HepG2 (cell line): ENCODE results near the gene ZFP36. TPM values are rescaled to one million over a fixed set of nuclear protein-coding genes. Genes with fewer than 3 reads are reported as not detected.

Experiments
- EEA1 ChIP-seq: sonication (generic); formaldehyde crosslinking; IDR thresholded peaks from 2 replicates; pipeline ENCODE4 v1.5.1; 2020; ENCODE audit warnings: mild to moderate bottlenecking, missing genetic modification reagents, borderline replicate concordance
- GLI4 ChIP-seq: sonication (generic); formaldehyde crosslinking; IDR thresholded peaks from 2 replicates; pipeline ENCODE4 v1.5.1; 2020; ENCODE audit warnings: missing genetic modification reagents, mild to moderate bottlenecking, moderate library complexity, borderline replicate concordance
- HNRNPH1 ChIP-seq: fragments of 200-400 bp; formaldehyde crosslinking; optimal IDR thresholded peaks from 2 replicates; pipeline ENCODE3; 2017; ENCODE audit warnings: mild to moderate bottlenecking, low read depth, low read length
- KLF9 ChIP-seq: IDR thresholded peaks from 2 replicates; pipeline ENCODE4 v1.6.1; 2016; ENCODE audit warnings: low read depth
- NAIF1 ChIP-seq: sonication (generic); formaldehyde crosslinking; IDR thresholded peaks from 2 replicates; pipeline ENCODE4 v1.5.0; 2020; ENCODE audit warnings: mild to moderate bottlenecking, missing genetic modification reagents, borderline replicate concordance
- NFE2L2 ChIP-seq: fragments of 150-350 bp; IDR thresholded peaks from 2 replicates; pipeline ENCODE4 v1.6.1; 2014; ENCODE audit warnings: low read length
- NR2C2 ChIP-seq: sonication (generic); formaldehyde crosslinking; IDR thresholded peaks from 2 replicates; pipeline ENCODE4 v1.4.0; 2020; ENCODE audit warnings: missing genetic modification reagents, mild to moderate bottlenecking, moderate library complexity, borderline replicate concordance
- PHF5A ChIP-seq: IDR thresholded peaks from one replicate; pipeline ENCODE4 v1.6.1; 2018; ENCODE audit warnings: low read depth, missing genetic modification reagents; ENCODE audit not compliant: unreplicated experiment
- RFXAP ChIP-seq: sonication (generic); formaldehyde crosslinking; IDR thresholded peaks from 2 replicates; pipeline ENCODE4 v1.4.0; 2020; ENCODE audit warnings: missing genetic modification reagents, borderline replicate concordance
- SPEN ChIP-seq: sonication (generic); formaldehyde crosslinking; IDR thresholded peaks from 2 replicates; pipeline ENCODE4 v1.5.1; 2020; ENCODE audit warnings: low read depth, mild to moderate bottlenecking, missing genetic modification reagents
- ZFP90 ChIP-seq: sonication (generic); formaldehyde crosslinking; IDR thresholded peaks from 2 replicates; pipeline ENCODE4 v1.8.0; 2022; ENCODE audit warnings: missing genetic modification reagents, mild to moderate bottlenecking, inconsistent platforms, borderline replicate concordance
- ZNF101 ChIP-seq: sonication (generic); formaldehyde crosslinking; IDR thresholded peaks from 2 replicates; pipeline ENCODE4 v1.4.0; 2020; ENCODE audit warnings: mild to moderate bottlenecking, low read depth, missing genetic modification reagents, borderline replicate concordance
- ZNF33A ChIP-seq: sonication (generic); formaldehyde crosslinking; IDR thresholded peaks from 2 replicates; pipeline ENCODE4 v1.5.1; 2020; ENCODE audit warnings: missing genetic modification reagents, mild to moderate bottlenecking, moderate library complexity, borderline replicate concordance
- ZNF367 ChIP-seq: sonication (generic); formaldehyde crosslinking; IDR thresholded peaks from 2 replicates; pipeline ENCODE4 v1.4.0; 2020; ENCODE audit warnings: missing genetic modification reagents, borderline replicate concordance
- ZNF660 ChIP-seq: sonication (generic); formaldehyde crosslinking; IDR thresholded peaks from 2 replicates; pipeline ENCODE4 v1.5.1; 2020; ENCODE audit warnings: mild to moderate bottlenecking, low read depth, missing genetic modification reagents, borderline replicate concordance
- ZNF768 ChIP-seq: sonication (generic); formaldehyde crosslinking; IDR thresholded peaks from 2 replicates; pipeline ENCODE4 v1.4.0; 2020; ENCODE audit warnings: missing genetic modification reagents
- ZSCAN9 ChIP-seq: IDR thresholded peaks from 2 replicates; pipeline ENCODE4 v1.6.1; 2016; ENCODE audit warnings: borderline replicate concordance
- polyA plus RNA-seq, 8 experiments: library from polyadenylated mRNA; depleted of rRNA in 3 of 8; stranded (reverse) in 7 of 8; unstranded in 1 of 8; fragments of >200 nt; fragmentation: Illumina TruSeq in 4 of 8; extraction: Trizol in 4 of 8; gene quantifications; 2 replicates each; pipeline versions ENCODE4 v1.2.1 to v1.2.3, GENCODE V29; 2011 to 2016; ENCODE audit warnings: low read depth in 4 of 8, missing spikeins in 1 of 8, mixed read lengths in 1 of 8; ENCODE audit not compliant: insufficient read depth in 1 of 8
- total RNA-seq, 5 experiments: library from RNA; depleted of rRNA; stranded (reverse); fragments of >200 nt; fragmentation: Illumina TruSeq; extraction: Trizol; gene quantifications; 2 replicates each; pipeline ENCODE4 v1.2.3, GENCODE V29; 2016; ENCODE audit warnings: low read depth in 1 of 5
- TF ChIP-seq, protein P1 (sequence below): sonication (generic); formaldehyde crosslinking; IDR thresholded peaks from 2 replicates; pipeline ENCODE4 v1.4.0; 2020; ENCODE audit warnings: missing genetic modification reagents; ENCODE audit errors: not compliant biosample characterization
- TF ChIP-seq, protein P2 (sequence below): IDR thresholded peaks from 2 replicates; pipeline ENCODE4 v1.6.1; 2016; ENCODE audit warnings: control low read depth
- TF ChIP-seq, protein P3 (sequence below): sonication (generic); formaldehyde crosslinking; IDR thresholded peaks from 2 replicates; pipeline ENCODE4 v1.8.0; 2022; ENCODE audit warnings: missing genetic modification reagents, mild to moderate bottlenecking, inconsistent platforms, borderline replicate concordance
- TF ChIP-seq, protein P4 (sequence below): sonication (generic); formaldehyde crosslinking; IDR thresholded peaks from 2 replicates; pipeline ENCODE4 v1.8.1; 2023; ENCODE audit warnings: missing genetic modification reagents, inconsistent platforms, borderline replicate concordance
- TF ChIP-seq, protein P5 (sequence below): IDR thresholded peaks from 2 replicates; pipeline ENCODE4 v1.6.1; 2016

ZFP36 gene
- total and polyA plus RNA-seq, 2 of the 13 experiments (the other 11 are each of a cell fraction or from before 2014, with no cell fraction given): 1.4 to 1.7 TPM

DNA sequence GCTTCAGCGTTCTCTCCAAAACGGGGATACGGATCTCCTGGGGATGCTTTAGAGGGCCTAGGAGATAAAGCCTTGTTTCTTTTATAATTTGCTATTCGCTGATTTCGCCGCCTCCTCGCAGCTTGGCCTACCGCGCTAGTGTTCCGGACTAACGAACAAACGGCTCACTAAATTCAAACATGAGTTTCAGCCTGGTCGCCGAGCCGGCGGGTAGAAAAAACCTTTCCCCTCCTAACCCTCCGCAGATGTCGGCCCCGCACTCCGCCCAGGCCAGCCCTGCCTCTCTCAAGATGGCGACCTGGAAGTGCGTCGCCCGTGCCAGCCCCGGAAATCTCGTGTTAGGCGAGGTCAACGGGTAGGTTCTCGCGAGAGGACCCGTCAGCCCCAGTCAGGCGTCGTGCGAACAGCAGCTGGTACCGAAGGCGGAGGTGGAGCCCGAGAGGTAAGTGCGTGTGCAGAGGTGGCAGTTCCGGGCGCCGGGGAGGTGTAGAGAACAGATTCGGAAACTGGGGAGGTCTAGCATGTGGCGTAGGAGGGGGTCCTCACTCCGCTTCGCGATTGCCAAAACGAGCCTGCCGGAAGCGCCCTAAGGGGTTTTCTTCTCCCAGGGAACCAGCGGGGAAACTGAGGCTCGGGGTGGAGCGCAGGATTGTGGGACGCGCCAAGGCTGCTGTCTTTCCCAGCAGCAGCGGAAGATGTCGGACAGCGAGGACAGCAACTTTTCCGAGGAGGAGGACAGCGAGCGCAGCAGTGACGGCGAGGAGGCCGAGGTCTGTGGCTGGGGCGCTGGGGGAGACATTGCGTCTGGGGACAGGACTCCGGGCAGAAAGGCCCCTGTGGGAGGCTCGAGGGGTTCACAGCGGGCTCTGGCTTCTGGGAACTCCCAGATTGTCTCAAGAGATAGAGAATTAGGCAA lies 38.8 kb downstream of the ZFP36 start, which contains the start of gene SUPT5H (continued):
- TF ChIP-seq, protein P1, sequence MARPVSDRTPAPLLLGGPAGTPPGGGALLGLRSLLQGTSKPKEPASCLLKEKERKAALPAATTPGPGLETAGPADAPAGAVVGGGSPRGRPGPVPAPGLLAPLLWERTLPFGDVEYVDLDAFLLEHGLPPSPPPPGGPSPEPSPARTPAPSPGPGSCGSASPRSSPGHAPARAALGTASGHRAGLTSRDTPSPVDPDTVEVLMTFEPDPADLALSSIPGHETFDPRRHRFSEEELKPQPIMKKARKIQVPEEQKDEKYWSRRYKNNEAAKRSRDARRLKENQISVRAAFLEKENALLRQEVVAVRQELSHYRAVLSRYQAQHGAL (CRISPR knock-in tag): no peak
- peak; percentile 40; the same call in 1 of the 2 replicates for TF ChIP-seq KLF9
- TF ChIP-seq, protein P2, sequence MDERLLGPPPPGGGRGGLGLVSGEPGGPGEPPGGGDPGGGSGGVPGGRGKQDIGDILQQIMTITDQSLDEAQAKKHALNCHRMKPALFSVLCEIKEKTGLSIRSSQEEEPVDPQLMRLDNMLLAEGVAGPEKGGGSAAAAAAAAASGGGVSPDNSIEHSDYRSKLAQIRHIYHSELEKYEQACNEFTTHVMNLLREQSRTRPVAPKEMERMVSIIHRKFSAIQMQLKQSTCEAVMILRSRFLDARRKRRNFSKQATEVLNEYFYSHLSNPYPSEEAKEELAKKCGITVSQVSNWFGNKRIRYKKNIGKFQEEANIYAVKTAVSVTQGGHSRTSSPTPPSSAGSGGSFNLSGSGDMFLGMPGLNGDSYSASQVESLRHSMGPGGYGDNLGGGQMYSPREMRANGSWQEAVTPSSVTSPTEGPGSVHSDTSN (CRISPR knock-in tag): no peak
- no peak for TF ChIP-seq GLI4
- peak; percentile 32; the same call in 1 of the 2 replicates for TF ChIP-seq ZNF768 (CRISPR knock-in tag)
- no peak for TF ChIP-seq ZNF660 (CRISPR knock-in tag)
- peak; percentile 71; the same call in 1 of the 2 replicates for TF ChIP-seq EEA1 (CRISPR knock-in tag)
- peak; percentile 52; the same call in 1 of the 2 replicates for TF ChIP-seq RFXAP (CRISPR knock-in tag)
- no peak; the same call in 1 of the 2 replicates for TF ChIP-seq ZFP90 (CRISPR knock-in tag)
- TF ChIP-seq, protein P3, sequence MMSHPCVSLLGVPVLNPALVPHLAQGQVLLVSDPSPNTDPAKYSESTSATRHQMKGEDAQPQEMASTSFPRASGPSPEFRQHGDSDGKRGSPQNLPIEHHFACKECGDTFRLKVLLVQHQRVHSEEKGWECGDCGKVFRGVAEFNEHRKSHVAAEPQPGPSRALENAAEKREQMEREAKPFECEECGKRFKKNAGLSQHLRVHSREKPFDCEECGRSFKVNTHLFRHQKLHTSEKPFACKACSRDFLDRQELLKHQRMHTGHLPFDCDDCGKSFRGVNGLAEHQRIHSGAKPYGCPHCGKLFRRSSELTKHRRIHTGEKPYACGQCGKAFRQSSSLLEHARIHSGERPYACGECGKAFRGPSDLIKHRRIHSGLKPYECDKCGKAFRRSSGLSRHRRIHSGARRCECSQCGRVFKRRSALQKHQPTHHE (CRISPR knock-in tag): peak; percentile 69; the same call in 1 of the 2 replicates
- peak; percentile 78 for TF ChIP-seq PHF5A (CRISPR knock-in tag)
- peak; percentile 98 for TF ChIP-seq SPEN (CRISPR knock-in tag)
- TF ChIP-seq ZNF367 (CRISPR knock-in tag): no peak
- TF ChIP-seq NFE2L2: no peak
- TF ChIP-seq HNRNPH1: no peak
- no peak for TF ChIP-seq NAIF1 (CRISPR knock-in tag)
- peak; percentile 98 for TF ChIP-seq NR2C2
- TF ChIP-seq ZNF33A (CRISPR knock-in tag): no peak; the same call in 1 of the 2 replicates
- TF ChIP-seq, protein P4, sequence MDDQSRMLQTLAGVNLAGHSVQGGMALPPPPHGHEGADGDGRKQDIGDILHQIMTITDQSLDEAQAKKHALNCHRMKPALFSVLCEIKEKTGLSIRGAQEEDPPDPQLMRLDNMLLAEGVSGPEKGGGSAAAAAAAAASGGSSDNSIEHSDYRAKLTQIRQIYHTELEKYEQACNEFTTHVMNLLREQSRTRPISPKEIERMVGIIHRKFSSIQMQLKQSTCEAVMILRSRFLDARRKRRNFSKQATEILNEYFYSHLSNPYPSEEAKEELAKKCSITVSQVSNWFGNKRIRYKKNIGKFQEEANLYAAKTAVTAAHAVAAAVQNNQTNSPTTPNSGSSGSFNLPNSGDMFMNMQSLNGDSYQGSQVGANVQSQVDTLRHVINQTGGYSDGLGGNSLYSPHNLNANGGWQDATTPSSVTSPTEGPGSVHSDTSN (CRISPR knock-in tag): no peak
- TF ChIP-seq, protein P5, sequence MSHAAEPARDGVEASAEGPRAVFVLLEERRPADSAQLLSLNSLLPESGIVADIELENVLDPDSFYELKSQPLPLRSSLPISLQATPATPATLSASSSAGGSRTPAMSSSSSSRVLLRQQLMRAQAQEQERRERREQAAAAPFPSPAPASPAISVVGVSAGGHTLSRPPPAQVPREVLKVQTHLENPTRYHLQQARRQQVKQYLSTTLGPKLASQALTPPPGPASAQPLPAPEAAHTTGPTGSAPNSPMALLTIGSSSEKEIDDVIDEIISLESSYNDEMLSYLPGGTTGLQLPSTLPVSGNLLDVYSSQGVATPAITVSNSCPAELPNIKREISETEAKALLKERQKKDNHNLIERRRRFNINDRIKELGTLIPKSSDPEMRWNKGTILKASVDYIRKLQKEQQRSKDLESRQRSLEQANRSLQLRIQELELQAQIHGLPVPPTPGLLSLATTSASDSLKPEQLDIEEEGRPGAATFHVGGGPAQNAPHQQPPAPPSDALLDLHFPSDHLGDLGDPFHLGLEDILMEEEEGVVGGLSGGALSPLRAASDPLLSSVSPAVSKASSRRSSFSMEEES (CRISPR knock-in tag): 0 out of 2 replicates have a peak, but pooled peaks have one; percentile 52
- peak; percentile 53; the same call in 1 of the 2 replicates for TF ChIP-seq ZSCAN9 (CRISPR knock-in tag)
- TF ChIP-seq ZNF101 (CRISPR knock-in tag): no peak
